HG02884 (cell line): Measurements from ENCODE around the gene HSP90B1.

ENCODE experiments used
- ATAC-seq: cut with Tn5 transposase; IDR thresholded peaks from one replicate; pipeline ENCODE4 v1.9.1; 2021; ENCODE audit warnings: mild to moderate bottlenecking, moderate library complexity; ENCODE audit not compliant: unreplicated experiment

The HSP90B1 gene

GRCh38 chr12:103929046-103929783 lies 995 bp upstream of the HSP90B1 start:
- ATAC-seq, result no peak

GRCh38 chr12:103929784-103930033 lies 501 bp upstream of the HSP90B1 start:
- ATAC-seq, result no peak

- no peak for ATAC-seq
Observed at GRCh38 chr12:103930787-103931735, 851 bp downstream of the HSP90B1 start.

- ATAC-seq, result no peak
Observed at GRCh38 chr12:103933237-103933636, 3.0 kb downstream of the HSP90B1 start.

- ATAC-seq, result no peak
Observed at GRCh38 chr12:103936679-103937078, 6.5 kb downstream of the HSP90B1 start.

GRCh38 chr12:103944964-103945363 lies 14.8 kb downstream of the HSP90B1 start:
- no peak for ATAC-seq

GRCh38 chr12:103947871-103948555 lies 17.8 kb downstream of the HSP90B1 start:
- ATAC-seq, result no peak

GRCh38 chr12:103948746-103949406 lies 18.7 kb downstream of the HSP90B1 start:
- ATAC-seq, result no peak

- no peak for ATAC-seq
Observed at GRCh38 chr12:103952497-103952896, 22.3 kb downstream of the HSP90B1 start.

GRCh38 chr12:103955811-103956508 lies 25.8 kb downstream of the HSP90B1 start:
- ATAC-seq, result no peak

GRCh38 chr12:103956509-103957027 lies 26.4 kb downstream of the HSP90B1 start:
- ATAC-seq, result peak; percentile 17

GRCh38 chr12:103957865-103958388 lies 27.7 kb downstream of the HSP90B1 start:
- no peak for ATAC-seq

- no peak for ATAC-seq
Observed at GRCh38 chr12:103958621-103959020, 28.4 kb downstream of the HSP90B1 start.

- ATAC-seq, result no peak
Observed at GRCh38 chr12:103960616-103961227, 30.5 kb downstream of the HSP90B1 start.

- no peak for ATAC-seq
Observed at GRCh38 chr12:103962493-103962892, 32.3 kb downstream of the HSP90B1 start.

GRCh38 chr12:103964805-103965204 lies 34.6 kb downstream of the HSP90B1 start:
- ATAC-seq, result no peak

- no peak for ATAC-seq
Observed at GRCh38 chr12:103965255-103965589, 35.0 kb downstream of the HSP90B1 start.

GRCh38 chr12:103965590-103966504 lies 35.6 kb downstream of the HSP90B1 start, which contains the start of gene TDG:
TSS of gene TDG (plus strand) at chr12:103965872. CDS start at chr12:103966038, 166 bp downstream.
- ATAC-seq, result peak; percentile 88
